GM23338 (cell line): ENCODE data around the gene CALML5. TPM values are rescaled to one million over a fixed set of nuclear protein-coding genes. Genes with fewer than 3 reads are reported as not detected.

Experiments used
- ATAC-seq: fragments of 200-7000 bp; cut with Tn5 transposase; 3 replicates; pipeline ENCODE4 v1.9.1; 2020
- DNase-seq: peaks from one replicate; pipeline ENCODE4 v3.0.0-alpha.2; 2015; ENCODE audit warnings: low spot score
- H2AFZ ChIP-seq: fragments of 200-600 bp; sonication (generic); 2 replicates; pipeline ENCODE4 v1.8.0; 2016; ENCODE audit warnings: antibody characterized with exemption, mild to moderate bottlenecking, moderate library complexity
- H3F3A ChIP-seq: fragments of 200-600 bp; sonication (generic); replicated peaks from 2 replicates; pipeline ENCODE4 v1.8.0; 2017; ENCODE audit warnings: antibody characterized with exemption, mixed run types, low read depth
- H3K27ac ChIP-seq: fragments of 200-600 bp; sonication (generic); 2 replicates; pipeline ENCODE4 v1.6.1; 2016; ENCODE audit warnings: low read depth
- H3K27me3 ChIP-seq: fragments of 200-600 bp; sonication (generic); 2 replicates; pipeline ENCODE4 v1.8.0; 2016; ENCODE audit warnings: mild to moderate bottlenecking, mixed run types, moderate library complexity; ENCODE audit not compliant: insufficient read depth
- H3K36me3 ChIP-seq: fragments of 200-600 bp; sonication (generic); 2 replicates; pipeline ENCODE4 v1.8.0; 2016; ENCODE audit warnings: mild to moderate bottlenecking; ENCODE audit not compliant: insufficient read depth
- H3K4me1 ChIP-seq: fragments of 200-600 bp; sonication (generic); 2 replicates; pipeline ENCODE4 v1.8.0; 2016; ENCODE audit warnings: mild to moderate bottlenecking, moderate library complexity; ENCODE audit not compliant: insufficient read depth
- H3K4me2 ChIP-seq: fragments of 200-600 bp; sonication (generic); 2 replicates; pipeline ENCODE4 v1.7.1; 2017; ENCODE audit warnings: mixed run types
- H3K4me3 ChIP-seq: fragments of 200-600 bp; sonication (generic); 2 replicates; pipeline ENCODE4 v1.6.1; 2016; ENCODE audit warnings: mixed run types
- H3K79me2 ChIP-seq: fragments of 200-600 bp; sonication (generic); replicated peaks from 2 replicates; pipeline ENCODE4 v1.8.0; 2017; ENCODE audit warnings: mild to moderate bottlenecking; ENCODE audit not compliant: insufficient read depth
- H3K9me2 ChIP-seq: fragments of 200-600 bp; sonication (generic); 2 replicates; pipeline ENCODE4 v1.8.0; 2017; ENCODE audit not compliant: insufficient read depth
- H4K20me1 ChIP-seq: fragments of 200-600 bp; sonication (generic); replicated peaks from 2 replicates; pipeline ENCODE4 v1.8.0; 2017; ENCODE audit warnings: mild to moderate bottlenecking; ENCODE audit not compliant: insufficient read depth
- H3K27ac Mint-ChIP-seq: 2 replicates; pipeline ENCODE4 v1.8.0; 2020; ENCODE audit warnings: inconsistent platforms, mild to moderate bottlenecking, moderate library complexity, mixed read lengths
- H3K27me3 Mint-ChIP-seq: 3 replicates; pipeline ENCODE4 v1.8.0; 2022; ENCODE audit warnings: low read depth, mild to moderate bottlenecking, moderate library complexity, mixed read lengths, inconsistent platforms; ENCODE audit not compliant: insufficient read depth, poor library complexity
- H3K36me3 Mint-ChIP-seq: 3 replicates; pipeline ENCODE4 v1.8.0; 2021; ENCODE audit warnings: low read depth, mild to moderate bottlenecking, inconsistent platforms, moderate library complexity, mixed read lengths
- H3K4me1 Mint-ChIP-seq: 3 replicates; pipeline ENCODE4 v1.8.0; 2020; ENCODE audit warnings: mild to moderate bottlenecking, inconsistent platforms, mixed read lengths
- H3K4me3 Mint-ChIP-seq: 3 replicates; pipeline ENCODE4 v1.8.0; 2021; ENCODE audit warnings: moderate library complexity, mild to moderate bottlenecking, inconsistent platforms, mixed read lengths
- H3K9me3 Mint-ChIP-seq: 3 replicates; pipeline ENCODE4 v1.8.0; 2020; ENCODE audit warnings: moderate library complexity, mild to moderate bottlenecking, inconsistent platforms, mixed read lengths
- EZH2 ChIP-seq: fragments of 200-600 bp; sonication (generic); IDR thresholded peaks from one replicate; pipeline ENCODE4 v1.8.0; 2017; ENCODE audit warnings: antibody characterized with exemption, mild to moderate bottlenecking, low read depth; ENCODE audit not compliant: unreplicated experiment
- JUNB ChIP-seq: IDR thresholded peaks from one replicate; pipeline ENCODE4 v1.6.1; 2016; ENCODE audit warnings: antibody characterized with exemption; ENCODE audit not compliant: unreplicated experiment
- NANOG ChIP-seq: IDR thresholded peaks from 2 replicates; pipeline ENCODE4 v1.6.1; 2016; ENCODE audit warnings: antibody characterized with exemption, borderline replicate concordance
- POLR2AphosphoS5 ChIP-seq: IDR thresholded peaks from 2 replicates; pipeline ENCODE4 v1.6.1; 2016; ENCODE audit warnings: antibody characterized with exemption, low read depth
- STAT1 ChIP-seq: IDR thresholded peaks from one replicate; pipeline ENCODE4 v1.6.1; 2016; ENCODE audit warnings: antibody characterized with exemption; ENCODE audit not compliant: unreplicated experiment
- ZNF114 ChIP-seq: fragments of 250-450 bp; sonication (Bioruptor Pico); IDR thresholded peaks from 2 replicates; pipeline ENCODE4 v1.5.0; 2020; ENCODE audit warnings: mild to moderate bottlenecking, moderate library complexity
- ZNF331 ChIP-seq: fragments of 250-450 bp; sonication (Bioruptor Pico); IDR thresholded peaks from 2 replicates; pipeline ENCODE4 v1.5.0; 2020; ENCODE audit warnings: low read depth, mild to moderate bottlenecking, moderate library complexity
- polyA plus RNA-seq: library from polyadenylated mRNA; unstranded; fragments of >200 nt; fragmentation: Nextera tagmentation; extraction: Ambion mirVana; gene quantifications from 2 replicates; pipeline ENCODE4 v1.2.1, GENCODE V29; 2016
- total RNA-seq: library from RNA; depleted of rRNA; stranded (reverse); fragments of >200 nt; shearing (Covaris generic); gene quantifications from 2 replicates; pipeline ENCODE4 v1.2.3, GENCODE V29; 2014
- TF ChIP-seq, protein P1 (sequence below): fragments of 250-450 bp; sonication (Bioruptor Pico); IDR thresholded peaks from 2 replicates; pipeline ENCODE4 v1.5.0; 2020; ENCODE audit warnings: mild to moderate bottlenecking, moderate library complexity
- TF ChIP-seq, protein P2 (sequence below): IDR thresholded peaks from 2 replicates; pipeline ENCODE4 v1.6.1; 2016; ENCODE audit warnings: antibody characterized with exemption
- TF ChIP-seq, protein P3 (sequence below), 2 experiments: fragments of 200-600 bp in 1 of 2; sonication (generic) in 1 of 2; conservative IDR thresholded peaks; 2 replicates each; pipeline versions ENCODE4 v1.5.1 to v1.6.1; 2016 to 2017; ENCODE audit warnings: antibody characterized with exemption in 2 of 2, low read depth in 2 of 2, mild to moderate bottlenecking in 2 of 2, moderate library complexity in 1 of 2

CALML5 gene
- total and polyA plus RNA-seq, 2 experiments from 2014 or later, result 0.40 TPM; not detected in 1

DNA sequence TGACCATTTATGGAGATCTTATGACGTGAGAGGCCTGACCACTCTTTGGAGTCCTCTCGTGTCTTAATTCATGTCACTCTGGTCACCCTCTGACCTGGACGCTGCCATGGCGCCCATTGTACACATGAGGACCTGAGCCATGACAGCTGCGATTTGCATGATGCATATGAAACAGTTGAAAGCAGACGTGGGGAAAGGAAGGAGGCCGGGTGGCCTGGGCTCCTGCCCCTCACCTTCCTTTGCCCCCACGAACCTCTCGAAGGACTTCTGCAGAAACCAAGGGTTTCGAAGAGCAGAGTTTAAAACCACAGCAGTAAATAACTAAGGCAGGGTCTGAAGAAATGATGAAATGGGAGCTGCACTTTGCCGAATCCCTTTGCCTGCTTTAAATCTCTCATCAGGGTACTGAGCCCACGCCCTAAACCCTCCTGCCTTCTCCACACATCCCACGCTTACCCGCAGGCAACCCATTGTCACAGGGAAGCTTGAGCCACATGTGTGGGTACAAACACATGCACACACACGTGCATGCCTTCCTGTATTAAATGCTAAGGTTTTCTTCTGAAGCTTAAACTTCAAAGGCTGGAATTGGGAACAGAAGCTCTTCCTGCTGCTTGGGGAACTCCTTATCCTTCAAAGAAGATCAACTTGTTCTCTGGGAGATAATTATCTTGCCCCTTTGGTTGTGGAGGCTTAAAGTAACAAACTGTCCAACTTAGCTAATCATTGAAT, 13.7 kb upstream of the CALML5 start:
- TF ChIP-seq ZNF114 (CRISPR knock-in tag) (no peak), NANOG (no peak), POLR2AphosphoS5 (no peak), ZNF331 (no peak), STAT1 (no peak), JUNB (no peak), EZH2 (no peak)
- TF ChIP-seq, protein P1, sequence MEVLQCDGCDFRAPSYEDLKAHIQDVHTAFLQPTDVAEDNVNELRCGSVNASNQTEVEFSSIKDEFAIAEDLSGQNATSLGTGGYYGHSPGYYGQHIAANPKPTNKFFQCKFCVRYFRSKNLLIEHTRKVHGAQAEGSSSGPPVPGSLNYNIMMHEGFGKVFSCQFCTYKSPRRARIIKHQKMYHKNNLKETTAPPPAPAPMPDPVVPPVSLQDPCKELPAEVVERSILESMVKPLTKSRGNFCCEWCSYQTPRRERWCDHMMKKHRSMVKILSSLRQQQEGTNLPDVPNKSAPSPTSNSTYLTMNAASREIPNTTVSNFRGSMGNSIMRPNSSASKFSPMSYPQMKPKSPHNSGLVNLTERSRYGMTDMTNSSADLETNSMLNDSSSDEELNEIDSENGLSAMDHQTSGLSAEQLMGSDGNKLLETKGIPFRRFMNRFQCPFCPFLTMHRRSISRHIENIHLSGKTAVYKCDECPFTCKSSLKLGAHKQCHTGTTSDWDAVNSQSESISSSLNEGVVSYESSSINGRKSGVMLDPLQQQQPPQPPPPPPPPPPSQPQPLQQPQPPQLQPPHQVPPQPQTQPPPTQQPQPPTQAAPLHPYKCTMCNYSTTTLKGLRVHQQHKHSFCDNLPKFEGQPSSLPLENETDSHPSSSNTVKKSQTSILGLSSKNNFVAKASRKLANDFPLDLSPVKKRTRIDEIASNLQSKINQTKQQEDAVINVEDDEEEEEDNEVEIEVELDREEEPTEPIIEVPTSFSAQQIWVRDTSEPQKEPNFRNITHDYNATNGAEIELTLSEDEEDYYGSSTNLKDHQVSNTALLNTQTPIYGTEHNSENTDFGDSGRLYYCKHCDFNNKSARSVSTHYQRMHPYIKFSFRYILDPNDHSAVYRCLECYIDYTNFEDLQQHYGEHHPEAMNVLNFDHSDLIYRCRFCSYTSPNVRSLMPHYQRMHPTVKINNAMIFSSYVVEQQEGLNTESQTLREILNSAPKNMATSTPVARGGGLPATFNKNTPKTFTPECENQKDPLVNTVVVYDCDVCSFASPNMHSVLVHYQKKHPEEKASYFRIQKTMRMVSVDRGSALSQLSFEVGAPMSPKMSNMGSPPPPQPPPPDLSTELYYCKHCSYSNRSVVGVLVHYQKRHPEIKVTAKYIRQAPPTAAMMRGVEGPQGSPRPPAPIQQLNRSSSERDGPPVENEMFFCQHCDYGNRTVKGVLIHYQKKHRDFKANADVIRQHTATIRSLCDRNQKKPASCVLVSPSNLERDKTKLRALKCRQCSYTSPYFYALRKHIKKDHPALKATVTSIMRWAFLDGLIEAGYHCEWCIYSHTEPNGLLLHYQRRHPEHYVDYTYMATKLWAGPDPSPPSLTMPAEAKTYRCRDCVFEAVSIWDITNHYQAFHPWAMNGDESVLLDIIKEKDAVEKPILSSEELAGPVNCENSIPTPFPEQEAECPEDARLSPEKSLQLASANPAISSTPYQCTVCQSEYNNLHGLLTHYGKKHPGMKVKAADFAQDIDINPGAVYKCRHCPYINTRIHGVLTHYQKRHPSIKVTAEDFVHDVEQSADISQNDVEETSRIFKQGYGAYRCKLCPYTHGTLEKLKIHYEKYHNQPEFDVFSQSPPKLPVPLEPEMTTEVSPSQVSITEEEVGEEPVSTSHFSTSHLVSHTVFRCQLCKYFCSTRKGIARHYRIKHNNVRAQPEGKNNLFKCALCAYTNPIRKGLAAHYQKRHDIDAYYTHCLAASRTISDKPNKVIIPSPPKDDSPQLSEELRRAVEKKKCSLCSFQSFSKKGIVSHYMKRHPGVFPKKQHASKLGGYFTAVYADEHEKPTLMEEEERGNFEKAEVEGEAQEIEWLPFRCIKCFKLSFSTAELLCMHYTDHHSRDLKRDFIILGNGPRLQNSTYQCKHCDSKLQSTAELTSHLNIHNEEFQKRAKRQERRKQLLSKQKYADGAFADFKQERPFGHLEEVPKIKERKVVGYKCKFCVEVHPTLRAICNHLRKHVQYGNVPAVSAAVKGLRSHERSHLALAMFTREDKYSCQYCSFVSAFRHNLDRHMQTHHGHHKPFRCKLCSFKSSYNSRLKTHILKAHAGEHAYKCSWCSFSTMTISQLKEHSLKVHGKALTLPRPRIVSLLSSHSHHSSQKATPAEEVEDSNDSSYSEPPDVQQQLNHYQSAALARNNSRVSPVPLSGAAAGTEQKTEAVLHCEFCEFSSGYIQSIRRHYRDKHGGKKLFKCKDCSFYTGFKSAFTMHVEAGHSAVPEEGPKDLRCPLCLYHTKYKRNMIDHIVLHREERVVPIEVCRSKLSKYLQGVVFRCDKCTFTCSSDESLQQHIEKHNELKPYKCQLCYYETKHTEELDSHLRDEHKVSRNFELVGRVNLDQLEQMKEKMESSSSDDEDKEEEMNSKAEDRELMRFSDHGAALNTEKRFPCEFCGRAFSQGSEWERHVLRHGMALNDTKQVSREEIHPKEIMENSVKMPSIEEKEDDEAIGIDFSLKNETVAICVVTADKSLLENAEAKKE, result no peak
- TF ChIP-seq, protein P2, sequence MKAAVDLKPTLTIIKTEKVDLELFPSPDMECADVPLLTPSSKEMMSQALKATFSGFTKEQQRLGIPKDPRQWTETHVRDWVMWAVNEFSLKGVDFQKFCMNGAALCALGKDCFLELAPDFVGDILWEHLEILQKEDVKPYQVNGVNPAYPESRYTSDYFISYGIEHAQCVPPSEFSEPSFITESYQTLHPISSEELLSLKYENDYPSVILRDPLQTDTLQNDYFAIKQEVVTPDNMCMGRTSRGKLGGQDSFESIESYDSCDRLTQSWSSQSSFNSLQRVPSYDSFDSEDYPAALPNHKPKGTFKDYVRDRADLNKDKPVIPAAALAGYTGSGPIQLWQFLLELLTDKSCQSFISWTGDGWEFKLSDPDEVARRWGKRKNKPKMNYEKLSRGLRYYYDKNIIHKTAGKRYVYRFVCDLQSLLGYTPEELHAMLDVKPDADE, result no peak
- TF ChIP-seq, protein P3, sequence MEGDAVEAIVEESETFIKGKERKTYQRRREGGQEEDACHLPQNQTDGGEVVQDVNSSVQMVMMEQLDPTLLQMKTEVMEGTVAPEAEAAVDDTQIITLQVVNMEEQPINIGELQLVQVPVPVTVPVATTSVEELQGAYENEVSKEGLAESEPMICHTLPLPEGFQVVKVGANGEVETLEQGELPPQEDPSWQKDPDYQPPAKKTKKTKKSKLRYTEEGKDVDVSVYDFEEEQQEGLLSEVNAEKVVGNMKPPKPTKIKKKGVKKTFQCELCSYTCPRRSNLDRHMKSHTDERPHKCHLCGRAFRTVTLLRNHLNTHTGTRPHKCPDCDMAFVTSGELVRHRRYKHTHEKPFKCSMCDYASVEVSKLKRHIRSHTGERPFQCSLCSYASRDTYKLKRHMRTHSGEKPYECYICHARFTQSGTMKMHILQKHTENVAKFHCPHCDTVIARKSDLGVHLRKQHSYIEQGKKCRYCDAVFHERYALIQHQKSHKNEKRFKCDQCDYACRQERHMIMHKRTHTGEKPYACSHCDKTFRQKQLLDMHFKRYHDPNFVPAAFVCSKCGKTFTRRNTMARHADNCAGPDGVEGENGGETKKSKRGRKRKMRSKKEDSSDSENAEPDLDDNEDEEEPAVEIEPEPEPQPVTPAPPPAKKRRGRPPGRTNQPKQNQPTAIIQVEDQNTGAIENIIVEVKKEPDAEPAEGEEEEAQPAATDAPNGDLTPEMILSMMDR (conservative IDR thresholded peaks at IDR 0.05; ENCODE audit: low read depth in 2 of 2), result no peak
- Histone ChIP-seq H3K4me3 (no peak overlapping the region), H2AFZ (no peak overlapping the region), H3K4me2 (no peak overlapping the region), H3F3A (no peaks in the 10 kb centered on the region), H3K79me2 (no peaks in the 10 kb centered on the region), H3K4me1 (peaks cover 6% of the 10 kb centered on the region; the same call in 1 of the 2 replicates), H3K9me2 (peaks cover 8% of the 10 kb centered on the region; the same call in 1 of the 2 replicates), H3K27ac (no peak overlapping the region), H3K27me3 (no peaks in the 10 kb centered on the region), H3K36me3 (no peaks in the 10 kb centered on the region), H4K20me1 (no peaks in the 10 kb centered on the region)
- Mint-ChIP-seq H3K9me3 (peaks cover 2% of the 10 kb centered on the region; the same call in 1 of the 3 replicates), H3K27me3 (peaks cover 5% of the 10 kb centered on the region), H3K4me1 (peaks cover 11% of the 10 kb centered on the region), H3K27ac (no peak overlapping the region), H3K36me3 (no peaks in the 10 kb centered on the region; the same call in 2 of the 3 replicates), H3K4me3 (no peak overlapping the region)
- ATAC-seq, result no peak
- no peak for DNase-seq
